NCI-H1048 (cell line): ENCODE results near the gene IGSF1.

Experiments used
- DNase-seq: peaks from one replicate; lab custom pipeline; 2025; lab: John Stamatoyannopoulos, UW

The IGSF1 gene, protein sequence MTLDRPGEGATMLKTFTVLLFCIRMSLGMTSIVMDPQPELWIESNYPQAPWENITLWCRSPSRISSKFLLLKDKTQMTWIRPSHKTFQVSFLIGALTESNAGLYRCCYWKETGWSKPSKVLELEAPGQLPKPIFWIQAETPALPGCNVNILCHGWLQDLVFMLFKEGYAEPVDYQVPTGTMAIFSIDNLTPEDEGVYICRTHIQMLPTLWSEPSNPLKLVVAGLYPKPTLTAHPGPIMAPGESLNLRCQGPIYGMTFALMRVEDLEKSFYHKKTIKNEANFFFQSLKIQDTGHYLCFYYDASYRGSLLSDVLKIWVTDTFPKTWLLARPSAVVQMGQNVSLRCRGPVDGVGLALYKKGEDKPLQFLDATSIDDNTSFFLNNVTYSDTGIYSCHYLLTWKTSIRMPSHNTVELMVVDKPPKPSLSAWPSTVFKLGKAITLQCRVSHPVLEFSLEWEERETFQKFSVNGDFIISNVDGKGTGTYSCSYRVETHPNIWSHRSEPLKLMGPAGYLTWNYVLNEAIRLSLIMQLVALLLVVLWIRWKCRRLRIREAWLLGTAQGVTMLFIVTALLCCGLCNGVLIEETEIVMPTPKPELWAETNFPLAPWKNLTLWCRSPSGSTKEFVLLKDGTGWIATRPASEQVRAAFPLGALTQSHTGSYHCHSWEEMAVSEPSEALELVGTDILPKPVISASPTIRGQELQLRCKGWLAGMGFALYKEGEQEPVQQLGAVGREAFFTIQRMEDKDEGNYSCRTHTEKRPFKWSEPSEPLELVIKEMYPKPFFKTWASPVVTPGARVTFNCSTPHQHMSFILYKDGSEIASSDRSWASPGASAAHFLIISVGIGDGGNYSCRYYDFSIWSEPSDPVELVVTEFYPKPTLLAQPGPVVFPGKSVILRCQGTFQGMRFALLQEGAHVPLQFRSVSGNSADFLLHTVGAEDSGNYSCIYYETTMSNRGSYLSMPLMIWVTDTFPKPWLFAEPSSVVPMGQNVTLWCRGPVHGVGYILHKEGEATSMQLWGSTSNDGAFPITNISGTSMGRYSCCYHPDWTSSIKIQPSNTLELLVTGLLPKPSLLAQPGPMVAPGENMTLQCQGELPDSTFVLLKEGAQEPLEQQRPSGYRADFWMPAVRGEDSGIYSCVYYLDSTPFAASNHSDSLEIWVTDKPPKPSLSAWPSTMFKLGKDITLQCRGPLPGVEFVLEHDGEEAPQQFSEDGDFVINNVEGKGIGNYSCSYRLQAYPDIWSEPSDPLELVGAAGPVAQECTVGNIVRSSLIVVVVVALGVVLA (N-terminal part only)

DNA sequence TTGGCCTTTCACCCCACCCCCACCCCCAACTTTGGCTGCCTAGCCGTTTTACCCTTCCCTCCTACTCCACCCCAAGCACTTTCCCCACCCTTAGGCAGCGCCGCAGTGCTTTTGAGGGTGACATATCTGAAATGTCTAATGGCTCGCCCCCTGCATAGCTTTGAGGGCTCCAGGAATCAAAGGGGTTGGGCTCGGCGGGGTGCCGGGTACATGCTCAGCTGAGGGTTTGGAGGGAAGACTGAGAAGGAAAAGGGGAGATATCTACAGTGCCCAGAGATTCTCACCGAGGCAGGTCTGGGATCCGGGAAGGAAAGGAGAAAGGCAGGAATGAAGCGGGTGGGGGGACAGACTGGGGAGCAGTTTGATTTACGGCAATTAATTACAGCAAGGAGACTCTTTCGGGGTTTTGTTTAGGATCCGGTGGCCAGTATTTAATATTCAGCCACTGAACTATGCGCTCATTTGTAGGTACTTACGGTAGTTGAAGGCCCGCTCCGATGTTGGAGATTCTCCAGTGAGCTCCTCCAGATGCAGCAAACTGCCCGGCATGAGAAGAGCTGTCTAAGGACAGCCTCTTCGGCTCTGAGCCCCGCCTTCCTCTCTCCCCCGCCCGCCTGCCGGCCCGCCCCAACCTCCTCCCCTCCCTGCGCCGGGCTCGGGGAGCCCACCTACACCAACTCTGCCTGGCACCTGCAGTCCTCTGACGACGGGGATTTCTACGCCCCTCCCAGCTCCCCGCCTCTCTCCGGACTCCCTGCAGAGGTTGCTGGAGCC lies at the start of gene IGSF1:
IGSF1 (minus strand) TSS at position 569 of the 774 bp plus-strand sequence. CDS start 2,632 bp downstream, outside the sequence.
- DNase-seq: no peak

DNA sequence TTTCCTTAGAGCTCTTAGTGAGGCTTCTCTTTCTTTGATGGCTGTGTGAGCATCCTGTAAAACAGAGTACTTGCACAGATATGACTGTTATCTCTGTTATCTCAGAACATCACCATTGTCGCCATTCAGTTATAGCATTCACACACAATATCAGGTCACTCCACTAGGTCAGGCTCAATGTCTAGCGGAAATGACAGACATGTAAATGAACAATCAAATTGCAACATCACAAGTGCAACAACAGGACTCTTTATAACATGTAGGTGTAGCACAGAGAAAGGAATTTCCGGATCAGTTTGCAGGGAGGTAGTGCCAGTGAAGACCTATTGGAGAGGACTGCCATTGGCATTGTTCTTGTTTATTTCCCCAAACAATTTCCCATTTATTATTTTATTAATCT lies 43.2 kb upstream of the IGSF1 start:
- DNase-seq: no peak

DNA sequence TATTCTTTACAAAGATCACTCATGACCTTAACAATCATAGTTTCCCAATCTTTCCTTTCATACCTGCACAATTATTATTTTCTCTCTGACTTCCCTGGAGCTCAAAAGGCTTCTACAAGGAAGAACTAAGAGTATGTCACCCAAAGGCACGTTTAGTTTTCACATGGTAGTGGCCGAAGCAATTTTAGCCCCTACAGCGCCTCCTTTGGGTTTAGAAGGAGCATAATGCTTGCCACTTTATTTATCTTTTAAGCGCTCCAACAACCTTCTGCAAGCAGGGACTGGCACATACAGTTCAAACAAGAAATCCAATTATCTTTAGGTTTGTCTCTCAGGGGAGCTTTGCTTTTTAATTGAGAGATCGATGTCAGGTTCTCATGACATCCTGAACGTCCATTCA lies 42.0 kb upstream of the IGSF1 start:
- DNase-seq: no peak

DNA sequence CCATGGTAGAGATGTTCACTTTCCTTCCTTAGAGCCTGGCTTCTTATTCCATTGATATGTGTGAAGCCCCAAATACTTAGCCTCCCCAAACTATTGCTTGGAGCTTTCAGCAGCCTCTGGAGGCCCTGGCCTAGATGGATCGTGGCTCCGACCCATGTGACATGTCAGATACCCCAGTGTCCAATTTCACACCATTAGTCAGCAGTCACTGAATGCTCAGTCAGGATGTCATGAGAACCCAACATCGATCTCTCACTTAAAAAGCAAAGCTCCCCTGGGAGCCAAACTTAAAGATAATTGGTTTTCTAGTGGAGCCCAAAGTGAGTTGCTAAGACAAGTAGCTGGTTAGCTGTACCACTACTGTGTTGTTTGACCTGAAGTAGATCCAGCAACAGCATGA lies 41.6 kb upstream of the IGSF1 start:
- no peak for DNase-seq

DNA sequence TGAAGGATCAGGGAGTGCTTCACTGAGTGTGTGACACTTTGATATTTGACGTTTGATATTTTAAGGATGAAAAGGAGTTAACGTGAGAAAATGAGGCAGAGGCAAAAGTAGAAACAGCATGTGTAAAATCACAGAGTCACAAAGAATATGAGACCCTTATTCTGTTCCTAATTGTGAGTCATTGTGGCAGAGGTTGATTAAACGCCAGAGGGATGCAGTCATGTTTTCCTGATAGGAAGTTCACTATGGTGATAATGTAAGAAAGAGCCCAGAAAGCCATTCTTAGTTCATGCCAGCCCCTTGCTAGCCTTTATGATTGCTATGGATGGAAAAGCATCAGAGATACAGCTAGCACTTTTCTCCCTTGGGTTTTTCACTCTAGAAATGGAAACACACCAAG lies 33.5 kb upstream of the IGSF1 start:
- no peak for DNase-seq

DNA sequence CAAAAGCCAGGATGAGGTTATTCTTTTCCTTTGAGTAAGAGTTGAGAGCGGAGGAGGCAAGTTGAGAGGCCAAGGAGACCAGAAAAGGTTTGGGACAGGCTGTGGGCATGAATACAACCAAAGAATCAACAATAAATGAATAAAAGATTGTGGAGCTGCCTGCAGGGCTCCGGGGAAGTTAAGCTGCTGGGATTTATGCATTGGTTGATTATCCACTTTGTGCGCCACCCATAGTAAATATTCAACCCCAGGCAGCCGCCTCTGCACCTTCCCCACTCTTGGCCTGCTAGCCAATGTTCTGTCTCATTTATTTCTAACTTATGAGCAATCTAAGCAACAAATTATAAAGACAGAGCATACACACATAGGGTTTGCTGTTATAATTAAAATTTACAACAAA lies 28.2 kb upstream of the IGSF1 start:
- DNase-seq: no peak

DNA sequence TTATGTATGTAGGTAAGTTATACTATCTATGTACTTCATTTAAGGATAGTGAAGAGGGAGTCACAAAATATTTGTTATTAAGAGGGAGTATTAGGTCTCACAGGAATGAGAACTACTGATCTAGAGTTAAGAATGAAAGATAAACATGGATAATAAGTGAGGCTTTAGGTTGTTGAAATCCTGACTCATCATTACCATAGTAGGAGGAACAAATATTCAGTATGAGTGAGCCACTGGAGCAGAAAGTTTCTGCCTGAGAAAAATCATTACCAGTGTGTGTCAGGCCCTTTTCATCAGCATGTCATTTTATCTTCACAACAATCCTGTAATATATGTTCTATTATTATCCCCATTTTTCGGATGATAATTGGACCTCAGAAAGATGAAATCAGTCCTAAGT lies 27.2 kb upstream of the IGSF1 start:
- no peak for DNase-seq

DNA sequence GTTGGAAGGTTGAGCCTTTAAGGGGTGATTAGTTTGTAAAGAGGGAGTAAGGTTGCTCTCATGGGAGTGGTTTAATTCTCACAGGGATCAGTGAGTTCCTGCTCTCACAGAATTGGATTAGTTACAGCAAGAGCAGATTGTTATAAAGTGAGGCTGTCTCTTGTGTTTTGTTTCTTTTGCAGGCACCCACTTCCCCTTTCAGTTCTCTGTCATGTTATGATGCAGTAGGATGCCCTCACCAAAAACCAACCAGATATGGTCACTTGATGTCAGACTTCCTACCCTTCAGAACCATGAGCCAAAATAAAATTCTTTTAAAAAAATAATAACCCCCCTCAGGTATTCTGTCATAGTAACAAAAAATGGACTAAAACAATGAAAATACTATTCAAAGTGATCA lies 19.9 kb upstream of the IGSF1 start:
- no peak for DNase-seq

DNA sequence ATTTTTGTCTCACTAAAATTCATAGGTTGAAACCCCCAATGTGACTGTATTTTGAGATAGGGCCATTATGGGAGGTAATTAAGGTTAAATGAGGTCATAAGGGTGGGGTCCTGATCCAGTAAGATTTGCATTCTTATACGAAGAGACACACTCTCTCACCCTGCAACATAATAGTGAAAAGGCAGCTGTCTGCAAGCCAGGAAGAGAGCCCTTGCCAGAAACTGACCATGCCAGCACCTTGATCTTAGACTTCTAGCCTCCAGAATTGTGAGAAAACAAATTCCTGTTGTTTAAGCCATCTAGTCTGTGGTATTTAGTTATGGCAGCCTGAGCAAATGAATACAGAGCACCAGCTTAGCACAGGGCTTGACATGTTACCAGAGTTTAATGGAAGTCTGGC lies 17.5 kb upstream of the IGSF1 start:
- no peak for DNase-seq

DNA sequence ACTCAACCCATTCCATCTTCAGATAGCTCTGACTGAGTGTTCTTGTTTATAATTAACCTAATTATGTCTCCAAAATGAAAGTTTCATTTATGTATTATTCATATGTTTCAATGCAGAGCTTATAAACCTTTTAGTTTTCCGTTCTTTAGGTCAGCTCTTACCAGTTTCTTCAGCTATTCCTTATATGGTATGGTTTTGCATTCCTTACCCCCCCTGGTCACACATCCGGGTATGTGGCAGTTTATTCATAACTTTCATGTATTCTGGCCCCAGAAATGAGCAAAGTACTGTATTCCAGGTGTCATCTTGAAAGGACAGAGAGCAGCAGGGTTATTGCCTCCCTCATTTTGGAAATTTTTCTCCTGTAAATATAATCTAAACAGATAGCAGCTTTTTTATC lies 16.8 kb upstream of the IGSF1 start:
- DNase-seq: no peak

DNA sequence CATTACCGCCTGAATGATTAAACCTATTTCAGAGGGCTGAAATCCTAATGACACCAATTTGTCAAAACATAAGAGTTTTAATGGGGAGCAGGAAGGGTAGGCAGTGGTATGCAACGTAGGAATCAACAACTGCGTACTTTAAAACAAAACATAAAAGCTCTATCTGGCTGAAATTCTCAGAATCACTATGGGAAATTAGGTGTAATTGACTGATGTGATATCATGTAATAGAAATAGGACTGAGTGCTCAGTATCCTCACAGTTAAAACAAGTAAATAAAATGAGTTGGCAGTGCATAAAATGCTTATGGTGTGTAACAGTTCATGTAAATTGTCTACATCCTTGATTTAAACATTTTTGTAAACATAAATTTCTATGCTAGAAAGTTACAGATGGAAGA lies 13.6 kb upstream of the IGSF1 start:
- no peak for DNase-seq

DNA sequence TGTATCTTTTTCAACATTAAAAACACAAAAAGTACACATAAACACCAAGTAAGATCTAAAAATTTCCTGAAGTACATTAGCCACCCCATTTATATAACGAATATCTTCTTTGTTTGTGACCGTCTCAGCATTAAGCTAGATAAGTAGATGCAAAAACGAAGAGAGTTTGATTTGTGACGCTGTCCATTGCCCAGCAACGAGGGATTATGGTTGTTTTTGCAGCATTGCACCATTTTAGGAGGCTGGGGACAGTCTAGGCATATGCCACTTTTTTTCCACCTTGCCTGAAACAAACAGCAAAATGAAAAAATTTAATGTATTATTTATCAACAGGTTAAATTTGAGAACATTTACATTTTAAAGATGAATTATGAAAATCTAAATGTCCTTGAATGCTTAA lies 12.0 kb upstream of the IGSF1 start:
- DNase-seq: no peak

DNA sequence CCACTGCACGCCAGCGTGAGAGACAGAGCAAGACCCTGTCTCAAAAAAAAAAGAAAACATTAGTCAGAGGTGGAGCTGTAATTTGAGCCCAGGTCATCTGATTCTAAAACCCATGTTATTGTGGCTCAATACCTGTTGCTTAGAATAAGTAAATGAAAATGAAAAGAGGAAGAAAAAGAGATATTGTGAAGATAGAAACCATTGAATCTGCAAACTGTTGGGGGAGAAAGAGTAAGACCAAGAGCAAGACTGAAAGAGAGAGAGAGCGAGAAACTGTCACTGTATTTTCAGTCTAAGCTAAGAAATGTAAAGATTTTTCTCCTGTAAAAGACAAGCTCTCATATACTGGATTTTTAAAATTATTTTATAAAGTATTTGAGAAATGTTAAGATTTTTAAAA lies 9.7 kb upstream of the IGSF1 start:
- DNase-seq: no peak

DNA sequence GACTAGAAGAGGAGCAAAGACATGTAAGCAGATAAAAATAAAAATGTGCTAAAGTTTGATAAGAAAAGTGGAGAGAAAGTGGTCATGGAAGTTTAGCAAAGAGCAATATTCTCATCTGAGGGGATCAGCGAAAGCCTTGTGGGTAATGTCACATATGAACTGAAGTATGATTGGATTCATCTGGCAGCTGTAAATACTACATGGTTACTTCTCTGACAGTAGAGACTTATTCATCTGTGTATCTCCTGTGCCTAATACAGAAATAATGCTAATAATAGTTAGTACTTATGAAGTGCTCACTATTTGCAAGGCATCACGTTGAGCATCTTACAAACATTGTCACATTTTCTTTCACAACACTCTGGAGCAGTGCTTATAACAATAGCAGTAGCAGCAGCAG lies 8.9 kb upstream of the IGSF1 start:
- DNase-seq: no peak

DNA sequence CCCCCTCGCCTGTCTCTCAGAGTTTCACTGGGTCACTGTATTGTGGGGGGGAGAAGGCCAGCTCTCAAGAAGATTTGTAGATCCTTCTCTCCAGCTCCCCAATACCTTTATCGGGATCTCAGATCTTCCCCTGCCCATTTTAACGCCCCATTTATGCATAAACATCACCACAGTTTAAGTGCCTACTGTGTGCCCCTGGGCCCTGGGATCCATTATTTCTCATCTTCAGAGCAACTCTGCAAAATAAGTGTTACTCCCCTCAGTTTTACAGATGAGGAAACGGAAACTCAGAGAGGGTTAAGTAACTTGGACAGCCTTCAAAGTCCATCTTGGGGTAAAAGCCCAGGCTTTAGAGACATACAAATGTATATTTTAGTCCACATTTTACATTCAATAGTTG lies 421 bp upstream of the IGSF1 start:
- no peak for DNase-seq

DNA sequence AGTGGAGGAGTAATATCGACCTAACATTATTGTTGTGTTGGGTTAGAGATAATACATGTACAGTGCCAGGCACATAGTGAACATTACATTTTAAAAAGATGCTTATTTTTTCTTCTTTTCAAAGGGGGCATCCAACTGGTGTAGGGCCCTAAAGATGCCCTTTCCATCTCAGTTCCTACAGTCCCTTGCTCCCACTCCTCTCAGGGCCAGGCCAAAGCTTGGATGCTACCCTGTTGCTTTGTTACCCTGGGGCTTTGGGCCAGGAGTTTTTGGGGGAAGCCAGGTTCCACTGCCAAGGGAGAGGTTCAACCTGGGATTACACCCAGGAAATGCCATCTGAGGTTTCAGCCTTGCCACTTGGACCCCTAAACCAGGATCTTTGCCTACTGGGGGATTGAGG lies 918 bp downstream of the IGSF1 start:
- DNase-seq: no peak

DNA sequence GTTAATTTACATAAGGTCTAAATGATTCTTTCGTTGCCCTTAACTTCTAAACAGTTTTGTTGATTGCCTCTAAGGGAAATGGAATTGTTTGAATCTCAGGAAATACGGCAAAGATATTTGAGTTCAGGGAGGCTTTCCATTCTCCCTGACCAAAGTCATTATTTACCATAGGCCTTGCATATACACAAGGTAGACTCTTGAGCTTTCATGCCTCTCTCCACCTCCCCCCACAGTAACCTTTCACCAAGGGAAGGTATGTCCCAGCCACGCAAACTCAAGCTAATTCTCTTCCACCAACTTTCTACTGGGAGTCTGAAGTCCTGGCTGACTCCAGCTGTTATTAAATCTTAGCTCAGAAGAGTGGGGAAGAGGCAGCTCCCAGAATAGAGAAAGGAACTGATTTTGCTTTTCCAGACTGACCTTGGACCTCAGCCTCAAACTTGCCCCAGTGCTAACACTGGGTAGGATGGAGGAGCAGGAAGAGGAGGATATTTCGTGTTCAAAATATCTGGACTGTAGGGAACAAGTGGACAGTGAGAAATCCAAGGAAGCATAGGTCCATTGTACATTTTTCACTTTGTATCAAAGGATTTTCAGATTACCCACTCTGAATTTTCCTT lies 1.4 kb downstream of the IGSF1 start:
- DNase-seq: no peak

DNA sequence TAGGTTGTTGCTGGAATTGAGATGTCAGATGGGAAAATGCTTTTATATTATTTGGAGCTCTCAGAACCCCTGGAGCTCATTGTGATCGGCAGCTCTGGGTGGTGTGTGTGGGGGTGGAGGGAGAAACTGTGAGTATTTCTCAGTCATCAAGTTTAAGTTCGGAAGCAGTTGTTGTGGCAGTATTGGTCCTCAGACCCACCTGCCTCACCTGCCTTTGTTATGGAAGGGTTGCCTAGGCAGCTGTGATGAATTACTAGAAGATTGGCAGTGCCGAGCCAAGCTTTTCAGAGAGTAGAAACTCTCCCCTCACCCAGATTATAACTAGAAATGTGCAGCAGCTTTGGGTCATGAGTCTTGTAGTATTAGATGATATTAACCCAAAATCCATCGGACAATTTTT lies 9.5 kb downstream of the IGSF1 start:
- DNase-seq: no peak

DNA sequence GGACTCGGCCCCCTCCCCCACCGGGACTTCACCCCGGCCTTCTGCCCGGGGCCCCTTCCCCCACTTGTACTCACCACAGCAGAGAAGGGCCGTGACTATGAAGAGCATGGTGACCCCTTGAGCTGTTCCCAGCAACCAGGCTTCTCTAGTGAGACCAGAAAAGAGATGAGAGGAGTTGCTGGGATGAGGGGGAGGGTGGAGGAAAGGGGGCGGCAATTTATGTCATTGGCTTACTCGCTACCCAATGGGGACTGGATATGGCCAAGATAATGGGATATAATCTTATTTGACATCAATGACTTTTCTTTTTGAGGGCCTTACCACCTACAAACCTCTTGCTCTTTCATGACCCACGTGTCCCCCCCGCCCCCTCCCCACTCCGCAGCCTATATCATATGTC lies 9.9 kb downstream of the IGSF1 start:
- no peak for DNase-seq

DNA sequence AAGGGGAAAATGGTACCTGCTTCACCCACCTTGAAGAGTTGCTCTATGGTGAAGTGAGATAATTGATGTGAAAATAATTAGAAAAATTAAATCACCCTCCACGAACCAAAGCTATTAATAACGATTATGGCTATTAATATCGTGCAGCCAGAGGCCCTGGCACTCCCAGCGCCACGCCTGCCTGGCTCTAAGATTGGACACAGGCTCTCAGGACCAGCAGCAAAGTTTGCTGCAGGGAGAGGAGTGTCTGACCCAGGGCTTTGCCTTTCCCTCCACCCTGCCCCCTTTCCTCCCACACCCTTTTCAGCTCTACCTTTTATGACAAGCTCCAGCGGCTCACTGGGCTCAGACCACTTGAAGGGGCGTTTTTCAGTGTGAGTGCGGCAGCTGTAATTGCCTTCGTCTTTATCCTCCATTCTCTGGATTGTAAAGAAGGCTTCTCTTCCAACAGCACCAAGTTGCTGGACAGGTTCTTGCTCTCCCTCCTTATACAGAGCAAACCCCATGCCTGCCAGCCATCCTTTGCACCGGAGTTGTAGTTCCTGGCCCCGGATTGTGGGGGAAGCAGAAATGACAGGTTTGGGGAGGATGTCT lies 11.5 kb downstream of the IGSF1 start:
- DNase-seq: no peak

DNA sequence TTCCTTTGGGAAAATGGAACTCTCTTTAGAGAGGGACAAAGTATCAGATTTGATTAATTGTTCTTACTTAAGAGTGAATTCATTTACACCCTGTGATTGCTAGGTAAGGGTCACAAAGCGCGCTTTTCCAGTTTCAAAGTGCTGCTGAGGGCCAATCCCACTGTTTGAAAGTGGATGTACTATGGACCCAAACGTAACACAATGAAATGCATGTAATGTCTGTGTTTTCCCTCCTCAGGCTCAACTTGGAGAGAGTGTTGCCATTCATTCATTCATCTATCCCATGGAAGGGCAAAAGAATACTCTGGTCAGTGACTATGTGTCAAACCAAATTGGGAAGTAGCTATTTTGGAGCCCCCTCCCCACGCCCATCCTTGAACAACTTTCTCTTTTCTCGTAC lies 16.1 kb downstream of the IGSF1 start:
- no peak for DNase-seq
